ENCODE results near the gene VWCE.

The VWCE gene

DNA sequence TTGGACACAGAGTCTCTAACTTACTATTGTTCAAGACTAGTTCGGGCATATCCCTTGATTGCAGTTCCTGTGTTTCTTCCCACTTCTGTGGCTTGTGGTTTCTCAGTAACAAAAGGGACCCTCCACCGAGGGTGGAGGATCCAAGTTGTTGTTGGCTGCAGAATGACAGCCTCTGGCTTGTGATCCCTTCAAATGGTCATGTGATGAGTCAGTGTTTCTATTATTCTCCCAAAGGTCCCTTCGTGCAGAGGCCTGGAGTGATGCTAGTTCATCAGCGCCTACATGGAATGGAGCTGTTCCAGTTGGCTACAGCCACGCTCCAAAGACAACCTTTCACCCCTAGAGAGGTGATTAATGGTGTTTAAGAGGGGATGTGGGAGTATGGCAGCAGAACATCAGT is 2.6 kb upstream of the VWCE start:
- Histone ChIP-seq H3K4me2 (ENCODE audit: low read depth, low read length, poor library complexity, severe bottlenecking) (no peak overlapping the region), H3K4me1 (ENCODE audit: insufficient read depth, low read length, poor library complexity, severe bottlenecking) (peaks cover 21% of the 10 kb centered on the region)
- TF ChIP-seq EZH2phosphoT487 (IDR thresholded peaks at IDR 0.05; ENCODE audit: borderline replicate concordance) = no peak
- TF ChIP-seq, protein P1, sequence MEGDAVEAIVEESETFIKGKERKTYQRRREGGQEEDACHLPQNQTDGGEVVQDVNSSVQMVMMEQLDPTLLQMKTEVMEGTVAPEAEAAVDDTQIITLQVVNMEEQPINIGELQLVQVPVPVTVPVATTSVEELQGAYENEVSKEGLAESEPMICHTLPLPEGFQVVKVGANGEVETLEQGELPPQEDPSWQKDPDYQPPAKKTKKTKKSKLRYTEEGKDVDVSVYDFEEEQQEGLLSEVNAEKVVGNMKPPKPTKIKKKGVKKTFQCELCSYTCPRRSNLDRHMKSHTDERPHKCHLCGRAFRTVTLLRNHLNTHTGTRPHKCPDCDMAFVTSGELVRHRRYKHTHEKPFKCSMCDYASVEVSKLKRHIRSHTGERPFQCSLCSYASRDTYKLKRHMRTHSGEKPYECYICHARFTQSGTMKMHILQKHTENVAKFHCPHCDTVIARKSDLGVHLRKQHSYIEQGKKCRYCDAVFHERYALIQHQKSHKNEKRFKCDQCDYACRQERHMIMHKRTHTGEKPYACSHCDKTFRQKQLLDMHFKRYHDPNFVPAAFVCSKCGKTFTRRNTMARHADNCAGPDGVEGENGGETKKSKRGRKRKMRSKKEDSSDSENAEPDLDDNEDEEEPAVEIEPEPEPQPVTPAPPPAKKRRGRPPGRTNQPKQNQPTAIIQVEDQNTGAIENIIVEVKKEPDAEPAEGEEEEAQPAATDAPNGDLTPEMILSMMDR (conservative IDR thresholded peaks at IDR 0.05; ENCODE audit: low read length) = no peak

DNA sequence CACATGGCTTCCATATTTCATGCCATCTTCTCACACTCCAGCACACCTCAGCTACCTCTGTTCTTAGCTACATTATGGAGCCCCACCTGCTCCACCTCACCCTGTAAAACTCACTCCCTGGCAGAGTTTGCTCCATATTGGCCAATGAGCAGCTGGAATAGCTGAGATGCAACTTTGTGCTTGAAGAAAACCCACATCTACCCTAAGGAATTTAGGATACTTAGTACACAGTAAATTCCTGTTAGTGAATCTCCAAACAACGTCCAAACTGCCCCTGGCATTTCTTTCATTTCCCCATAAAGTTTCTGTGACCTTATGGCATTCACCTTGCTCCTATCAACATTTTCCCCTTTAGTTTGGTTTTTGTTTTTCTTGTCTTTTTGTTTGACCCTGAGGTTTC is 2.2 kb upstream of the VWCE start:
- Histone ChIP-seq H3K4me2 (ENCODE audit: low read depth, low read length, poor library complexity, severe bottlenecking) (no peak overlapping the region), H3K4me1 (ENCODE audit: insufficient read depth, low read length, poor library complexity, severe bottlenecking) (peaks cover 21% of the 10 kb centered on the region), H3K4me3 (ENCODE audit: low read length, poor library complexity, severe bottlenecking) (no peak overlapping the region), H3K36me3 (ENCODE audit: insufficient read depth, low read length) (peaks cover 49% of the 10 kb centered on the region), H2AFZ (ENCODE audit: low read length) (no peak overlapping the region), H3K27me3 (ENCODE audit: insufficient read depth, low read length, poor library complexity, severe bottlenecking) (no peaks in the 10 kb centered on the region), H3F3A (ENCODE audit: low read depth) (no peaks in the 10 kb centered on the region), H4K20me1 (ENCODE audit: insufficient read depth, low read length, poor library complexity, severe bottlenecking) (no peaks in the 10 kb centered on the region), H3K9me2 (replicated peaks; ENCODE audit: low read depth, low read length) (no peaks in the 10 kb centered on the region), H3K9ac (ENCODE audit: low read depth, low read length, poor library complexity, severe bottlenecking) (no peak overlapping the region), H3K79me2 (ENCODE audit: insufficient read depth, low read length) (no peaks in the 10 kb centered on the region), H3K9me3 (ENCODE audit: insufficient read depth, low read depth, low read length) (no peaks in the 10 kb centered on the region)
- TF ChIP-seq, protein P1 (conservative IDR thresholded peaks at IDR 0.05; ENCODE audit: low read length) = no peak
- no peak for TF ChIP-seq EZH2phosphoT487 (IDR thresholded peaks at IDR 0.05; ENCODE audit: borderline replicate concordance)

More for the DNA sequence above, 2.6 kb upstream of the VWCE start:
- Histone ChIP-seq H3K4me3 (ENCODE audit: low read length, poor library complexity, severe bottlenecking) (no peak overlapping the region), H3K27me3 (ENCODE audit: insufficient read depth, low read length, poor library complexity, severe bottlenecking) (no peaks in the 10 kb centered on the region), H3K36me3 (ENCODE audit: insufficient read depth, low read length) (peaks cover 53% of the 10 kb centered on the region), H3K79me2 (ENCODE audit: insufficient read depth, low read length) (no peaks in the 10 kb centered on the region), H3K9me2 (replicated peaks; ENCODE audit: low read depth, low read length) (no peaks in the 10 kb centered on the region), H2AFZ (ENCODE audit: low read length) (no peak overlapping the region), H4K20me1 (ENCODE audit: insufficient read depth, low read length, poor library complexity, severe bottlenecking) (no peaks in the 10 kb centered on the region), H3K9ac (ENCODE audit: low read depth, low read length, poor library complexity, severe bottlenecking) (no peak overlapping the region), H3K9me3 (ENCODE audit: insufficient read depth, low read depth, low read length) (no peaks in the 10 kb centered on the region), H3F3A (ENCODE audit: low read depth) (no peaks in the 10 kb centered on the region)

DNA sequence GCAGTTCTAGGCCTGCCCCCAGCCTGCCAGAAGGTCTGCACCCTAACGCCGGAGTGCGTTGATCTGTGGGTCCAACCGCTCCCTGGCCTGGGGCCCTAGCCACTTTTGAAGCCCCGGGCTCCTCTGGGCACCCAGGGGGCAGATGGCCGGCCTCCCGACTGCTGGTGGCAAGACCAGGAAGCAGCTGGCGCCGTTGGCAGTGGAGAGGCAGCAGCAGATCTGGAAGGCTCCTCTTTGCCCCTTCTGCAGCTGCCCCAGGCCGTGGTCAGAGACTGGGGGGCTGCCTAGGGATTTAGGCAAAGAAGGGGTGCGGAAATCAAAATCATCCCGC is 445 bp upstream of the VWCE start:
- Histone ChIP-seq H3K79me2 (ENCODE audit: insufficient read depth, low read length) (no peaks in the 10 kb centered on the region), H3K9me3 (ENCODE audit: insufficient read depth, low read depth, low read length) (no peaks in the 10 kb centered on the region), H3K36me3 (ENCODE audit: insufficient read depth, low read length) (peaks cover 31% of the 10 kb centered on the region; the same call in 1 of the 2 replicates), H3K27me3 (ENCODE audit: insufficient read depth, low read length, poor library complexity, severe bottlenecking) (no peaks in the 10 kb centered on the region), H3K4me2 (ENCODE audit: low read depth, low read length, poor library complexity, severe bottlenecking) (no peak overlapping the region), H3F3A (ENCODE audit: low read depth) (no peaks in the 10 kb centered on the region), H3K4me1 (ENCODE audit: insufficient read depth, low read length, poor library complexity, severe bottlenecking) (peaks cover 21% of the 10 kb centered on the region), H2AFZ (ENCODE audit: low read length) (no peak overlapping the region), H3K9ac (ENCODE audit: low read depth, low read length, poor library complexity, severe bottlenecking) (no peak overlapping the region), H3K9me2 (replicated peaks; ENCODE audit: low read depth, low read length) (no peaks in the 10 kb centered on the region), H3K4me3 (ENCODE audit: low read length, poor library complexity, severe bottlenecking) (no peak overlapping the region), H4K20me1 (ENCODE audit: insufficient read depth, low read length, poor library complexity, severe bottlenecking) (no peaks in the 10 kb centered on the region)
- no peak for TF ChIP-seq EZH2phosphoT487 (IDR thresholded peaks at IDR 0.05; ENCODE audit: borderline replicate concordance)
- TF ChIP-seq, protein P1 (conservative IDR thresholded peaks at IDR 0.05; ENCODE audit: low read length) = no peak
